ENCODE results near the gene ABCA3. TPM values are rescaled to one million over a fixed set of nuclear protein-coding genes. Genes with fewer than 3 reads are reported as not detected.

Gene ABCA3
- total RNA-seq, 4 donors from 2014 or later: 2.7 to 15.0 (median 10.9) TPM

DNA sequence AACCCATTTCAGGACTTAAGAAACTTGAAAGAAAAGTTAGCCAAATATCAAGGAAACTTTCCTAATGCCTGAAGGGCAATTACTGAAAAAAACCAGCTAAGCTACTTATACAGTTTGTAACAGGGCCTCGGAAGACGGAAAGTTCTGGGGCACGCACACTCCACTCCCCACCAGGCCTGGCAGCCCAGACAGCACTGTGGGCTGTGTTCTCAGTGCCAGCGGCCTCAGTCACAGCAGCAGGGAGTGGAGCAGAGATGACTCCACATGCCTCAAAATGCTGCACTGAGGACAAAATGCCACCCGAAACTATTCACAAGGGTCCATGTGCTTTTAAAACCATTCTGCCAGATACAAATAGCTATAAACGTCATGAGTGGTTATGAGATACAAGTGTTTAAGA, 82.8 kb downstream of the ABCA3 start:
- Histone ChIP-seq H3K4me1 (no peaks in the 10 kb centered on the region), H3K36me3 (peaks cover 6 to 98% of the 10 kb centered on the region in 2 donors), H3K9me3 (no peaks in the 10 kb centered on the region), H3K27ac (no peak overlapping the region), H3K27me3 (no peaks in the 10 kb centered on the region), H3K4me3 (no peak overlapping the region)
- in situ Hi-C loops (cut with MboI; ENCODE audit: low sequenced_read_pairs in 4 of 4): no loop called here
- TF ChIP-seq CTCF (IDR thresholded peaks at IDR 0.05 in 4 of 5, conservative IDR thresholded peaks at IDR 0.05 in 1 of 5): no peak
- TF ChIP-seq POLR2A (IDR thresholded peaks at IDR 0.05): no peak
- no peak for ATAC-seq
- intact Hi-C loops (cut with DNase I; ENCODE audit: low total_unique reads): no loop called here
- no peak for DNase-seq

DNA sequence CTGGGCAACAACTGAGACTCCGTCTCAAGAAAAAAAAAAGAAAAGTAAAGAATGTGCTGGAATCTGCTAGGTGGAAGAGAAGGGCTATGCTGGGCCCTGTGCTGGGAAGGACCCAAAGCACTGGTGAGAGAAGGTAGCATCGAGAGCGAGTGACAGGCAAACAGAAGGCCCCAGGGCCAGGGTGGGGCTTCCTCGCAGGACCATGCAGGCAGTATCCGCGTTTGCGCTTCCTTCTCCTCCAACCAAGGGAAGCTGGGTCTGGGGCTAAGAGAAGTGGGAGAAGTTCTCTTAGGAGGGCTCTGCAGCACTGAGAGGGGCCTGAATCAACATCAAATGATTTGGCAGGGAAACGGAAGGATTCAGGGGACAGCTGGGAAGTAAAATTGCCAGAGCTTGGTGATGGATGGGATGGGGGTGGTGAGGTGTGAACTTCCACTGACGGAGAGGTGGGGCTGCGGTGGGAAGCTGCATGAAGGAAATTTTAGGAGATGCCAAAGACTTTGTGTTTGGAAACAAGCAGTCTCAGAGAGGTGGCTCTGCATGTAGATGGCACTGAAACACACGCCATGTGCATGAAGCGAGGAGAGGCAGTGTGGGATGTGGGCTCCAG, 83.9 kb downstream of the ABCA3 start:
- no peak overlapping the region for H3K27ac ChIP-seq
- TF ChIP-seq POLR2A (IDR thresholded peaks at IDR 0.05) (no peak), CTCF (IDR thresholded peaks at IDR 0.05 in 4 of 5, conservative IDR thresholded peaks at IDR 0.05 in 1 of 5) (no peak)
- H3K36me3 ChIP-seq: peaks cover 2 to 89% of the 10 kb centered on the region in 2 donors
- no peak for ATAC-seq
- no peak for DNase-seq
- in situ Hi-C loops (cut with MboI; ENCODE audit: low sequenced_read_pairs in 4 of 4): no loop called here
- H3K27me3 ChIP-seq: no peaks in the 10 kb centered on the region
- no peaks in the 10 kb centered on the region for H3K9me3 ChIP-seq
- peaks cover 9 to 10% of the 10 kb centered on the region in 2 donors for H3K4me1 ChIP-seq
- intact Hi-C loops (cut with DNase I; ENCODE audit: low total_unique reads): no loop called here
- no peak overlapping the region for H3K4me3 ChIP-seq

DNA sequence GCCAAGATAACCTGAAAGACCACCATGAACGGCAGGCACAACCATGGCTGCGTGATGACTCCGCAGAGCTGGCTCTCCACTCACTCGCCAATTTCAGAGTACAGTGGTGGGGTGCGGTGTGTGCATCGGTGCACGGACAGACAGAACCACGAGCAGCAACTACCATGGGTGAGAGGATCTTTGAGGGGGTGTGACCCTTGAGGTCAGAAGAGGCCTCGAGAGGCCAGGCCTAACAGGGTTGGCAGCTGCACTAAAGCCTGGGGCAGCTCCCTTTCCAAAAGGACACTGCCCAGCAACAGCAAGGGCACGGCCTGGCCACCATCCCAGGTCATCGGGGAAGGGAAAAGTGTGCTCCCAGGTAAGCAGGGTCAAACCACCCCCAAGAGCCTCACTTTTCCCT, 87.2 kb downstream of the ABCA3 start:
- H3K27me3 ChIP-seq: no peaks in the 10 kb centered on the region
- ATAC-seq (no peak), DNase-seq (no peak)
- TF ChIP-seq POLR2A (IDR thresholded peaks at IDR 0.05) (no peak), CTCF (IDR thresholded peaks at IDR 0.05 in 4 of 5, conservative IDR thresholded peaks at IDR 0.05 in 1 of 5) (no peak)
- peaks cover 0 to 57% of the 10 kb centered on the region in 2 donors for H3K36me3 ChIP-seq
- H3K9me3 ChIP-seq: no peaks in the 10 kb centered on the region
- H3K4me3 ChIP-seq: no peak overlapping the region
- in situ Hi-C loops (cut with MboI; ENCODE audit: low sequenced_read_pairs in 4 of 4): no loop called here
- peaks cover 20 to 22% of the 10 kb centered on the region in 2 donors for H3K4me1 ChIP-seq
- H3K27ac ChIP-seq: no peak overlapping the region
- intact Hi-C loops (cut with DNase I; ENCODE audit: low total_unique reads): no loop called here

DNA sequence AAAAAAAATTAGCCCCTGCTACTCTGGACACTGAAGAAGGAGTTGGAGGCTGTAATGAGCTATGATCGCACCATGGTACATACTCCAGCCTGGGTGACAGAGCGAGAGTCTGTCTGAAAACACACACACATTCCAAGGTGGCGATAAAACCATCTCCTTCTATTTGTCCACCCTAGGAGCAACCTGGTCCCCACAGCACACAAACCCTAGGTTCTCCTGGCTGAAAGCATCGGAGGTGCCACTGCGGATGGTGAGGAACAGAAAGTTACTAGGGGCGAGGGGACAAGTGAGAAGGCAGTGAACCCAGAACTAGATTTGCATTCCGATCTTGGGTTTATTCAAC, 87.8 kb downstream of the ABCA3 start:
- H3K36me3 ChIP-seq: peaks cover 0 to 52% of the 10 kb centered on the region in 2 donors
- H3K4me3 ChIP-seq: no peak overlapping the region
- in situ Hi-C loops (cut with MboI; ENCODE audit: low sequenced_read_pairs in 4 of 4) (no loop called here), intact Hi-C loops (cut with DNase I; ENCODE audit: low total_unique reads) (no loop called here)
- no peak for TF ChIP-seq CTCF (IDR thresholded peaks at IDR 0.05 in 4 of 5, conservative IDR thresholded peaks at IDR 0.05 in 1 of 5)
- TF ChIP-seq POLR2A (IDR thresholded peaks at IDR 0.05): no peak
- no peaks in the 10 kb centered on the region for H3K9me3 ChIP-seq
- peak overlapping the region in 1 of 4 donors; percentile 97 for H3K27ac ChIP-seq
- no peak for ATAC-seq
- no peak for DNase-seq
- no peaks in the 10 kb centered on the region for H3K27me3 ChIP-seq
- peaks cover 20 to 22% of the 10 kb centered on the region in 2 donors for H3K4me1 ChIP-seq

All from gastrocnemius medialis (tissue), 4 donors.